Neural progenitor cell (in vitro differentiated cells): ENCODE results near the gene HAAO. TPM values are rescaled to one million over a fixed set of nuclear protein-coding genes. Genes with fewer than 3 reads are reported as not detected.

Experiments used
- DNase-seq: peaks from one replicate; pipeline ENCODE4 v3.0.0-alpha.2; 2016; ENCODE audit warnings: low spot score
- H2AFZ ChIP-seq: fragments of 200-600 bp; sonication (generic); replicated peaks from 2 replicates; pipeline ENCODE4 v1.6.1; 2016; ENCODE audit warnings: antibody characterized with exemption
- H3F3A ChIP-seq: fragments of 200-600 bp; sonication (generic); 2 replicates; pipeline ENCODE4 v1.6.1; 2016; ENCODE audit warnings: antibody characterized with exemption, low read depth
- H3K27ac ChIP-seq: fragments of 200-600 bp; sonication (generic); 2 replicates; pipeline ENCODE4 v1.5.1; 2016; ENCODE audit warnings: mild to moderate bottlenecking
- H3K27me3 ChIP-seq: fragments of 200-600 bp; sonication (generic); 2 replicates; pipeline ENCODE4 v1.6.1; 2016; ENCODE audit warnings: mild to moderate bottlenecking, moderate library complexity
- H3K36me3 ChIP-seq: fragments of 200-600 bp; sonication (generic); 2 replicates; pipeline ENCODE4 v1.5.1; 2016
- H3K4me1 ChIP-seq: fragments of 200-600 bp; sonication (generic); 2 replicates; pipeline ENCODE4 v1.6.1; 2016; ENCODE audit warnings: mixed run types
- H3K4me2 ChIP-seq: fragments of 200-600 bp; sonication (generic); 2 replicates; pipeline ENCODE4 v1.6.1; 2016
- H3K4me3 ChIP-seq: fragments of 200-600 bp; sonication (generic); 2 replicates; pipeline ENCODE4 v1.5.1; 2016
- H3K79me2 ChIP-seq: fragments of 200-600 bp; sonication (generic); 2 replicates; pipeline ENCODE4 v1.6.1; 2016; ENCODE audit warnings: low read depth
- H3K9ac ChIP-seq: fragments of 200-600 bp; sonication (generic); 2 replicates; pipeline ENCODE4 v1.6.1; 2016
- H3K9me3 ChIP-seq: fragments of 200-600 bp; sonication (generic); 2 replicates; pipeline ENCODE4 v1.5.1; 2016; ENCODE audit warnings: low read depth
- H4K20me1 ChIP-seq: fragments of 200-600 bp; sonication (generic); 2 replicates; pipeline ENCODE4 v1.6.1; 2016; ENCODE audit warnings: low read depth
- H3K27ac Mint-ChIP-seq: 3 replicates; pipeline ENCODE4 v1.8.0; 2021; ENCODE audit warnings: mixed read lengths
- H3K27me3 Mint-ChIP-seq: 2 replicates; pipeline ENCODE4 v1.8.0; 2022; ENCODE audit warnings: low read depth, mild to moderate bottlenecking, inconsistent platforms, moderate library complexity, mixed read lengths; ENCODE audit not compliant: insufficient read depth
- H3K36me3 Mint-ChIP-seq: 3 replicates; pipeline ENCODE4 v1.8.0; 2021; ENCODE audit warnings: mixed read lengths
- H3K4me1 Mint-ChIP-seq: 3 replicates; pipeline ENCODE4 v1.8.0; 2021; ENCODE audit warnings: mixed read lengths
- H3K4me3 Mint-ChIP-seq: 3 replicates; pipeline ENCODE4 v1.8.0; 2021; ENCODE audit warnings: mild to moderate bottlenecking, moderate library complexity, mixed read lengths
- H3K9me3 Mint-ChIP-seq: 3 replicates; pipeline ENCODE4 v1.8.0; 2020; ENCODE audit warnings: mixed read lengths
- EZH2 ChIP-seq: fragments of 200-600 bp; sonication (generic); IDR thresholded peaks from 2 replicates; pipeline ENCODE4 v1.6.1; 2017; ENCODE audit warnings: antibody characterized with exemption, mild to moderate bottlenecking, moderate library complexity
- EZH2phosphoT487 ChIP-seq: fragments of 200-600 bp; sonication (generic); IDR thresholded peaks from 2 replicates; pipeline ENCODE4 v1.6.1; 2017; ENCODE audit warnings: antibody characterized with exemption
- total RNA-seq: library from RNA; depleted of rRNA; stranded (reverse); fragments of >200 nt; gene quantifications from 2 replicates; pipeline ENCODE4 v1.2.3, GENCODE V29; 2015; ENCODE audit warnings: low replicate concordance
- TF ChIP-seq, protein P1 (sequence below): fragments of 200-600 bp; sonication (generic); IDR thresholded peaks from 2 replicates; pipeline ENCODE4 v1.5.1; 2017; ENCODE audit warnings: antibody characterized with exemption, mild to moderate bottlenecking

The HAAO gene
- total RNA-seq, 1 donor from 2014 or later, result 0.77 TPM

DNA sequence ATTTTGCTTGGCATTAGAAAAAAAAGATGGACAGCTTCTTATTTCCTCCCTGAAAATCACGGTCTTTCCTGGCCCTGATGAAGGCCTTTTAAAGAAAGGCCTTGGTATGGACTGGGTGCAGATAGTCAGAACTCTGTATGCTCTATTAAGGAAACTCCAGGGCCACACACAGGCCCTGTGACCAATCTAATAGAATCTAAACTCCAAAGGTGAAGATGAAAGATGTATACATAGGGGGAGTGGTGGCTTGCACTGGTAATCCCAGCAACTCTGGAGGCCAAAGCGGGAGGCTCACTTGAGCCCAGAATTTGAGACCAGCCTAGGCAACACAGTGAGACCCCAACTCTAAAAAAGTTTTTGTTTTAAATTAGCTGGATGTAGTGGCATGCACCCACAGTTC is 65.7 kb downstream of the HAAO start:
- no peak overlapping the region for H3K4me3 Mint-ChIP-seq
- Histone ChIP-seq H3K4me3 (no peak overlapping the region), H3K9me3 (no peaks in the 10 kb centered on the region), H3K79me2 (no peaks in the 10 kb centered on the region), H3K36me3 (peaks cover 4% of the 10 kb centered on the region), H3K27me3 (no peaks in the 10 kb centered on the region), H4K20me1 (no peaks in the 10 kb centered on the region), H3K27ac (no peak overlapping the region), H3K9ac (no peak overlapping the region), H2AFZ (no peak overlapping the region), H3K4me2 (no peak overlapping the region), H3F3A (no peaks in the 10 kb centered on the region), H3K4me1 (peaks cover 10% of the 10 kb centered on the region)
- H3K9me3 Mint-ChIP-seq, result peaks cover 13% of the 10 kb centered on the region
- no peak for TF ChIP-seq EZH2phosphoT487
- TF ChIP-seq, protein P1, sequence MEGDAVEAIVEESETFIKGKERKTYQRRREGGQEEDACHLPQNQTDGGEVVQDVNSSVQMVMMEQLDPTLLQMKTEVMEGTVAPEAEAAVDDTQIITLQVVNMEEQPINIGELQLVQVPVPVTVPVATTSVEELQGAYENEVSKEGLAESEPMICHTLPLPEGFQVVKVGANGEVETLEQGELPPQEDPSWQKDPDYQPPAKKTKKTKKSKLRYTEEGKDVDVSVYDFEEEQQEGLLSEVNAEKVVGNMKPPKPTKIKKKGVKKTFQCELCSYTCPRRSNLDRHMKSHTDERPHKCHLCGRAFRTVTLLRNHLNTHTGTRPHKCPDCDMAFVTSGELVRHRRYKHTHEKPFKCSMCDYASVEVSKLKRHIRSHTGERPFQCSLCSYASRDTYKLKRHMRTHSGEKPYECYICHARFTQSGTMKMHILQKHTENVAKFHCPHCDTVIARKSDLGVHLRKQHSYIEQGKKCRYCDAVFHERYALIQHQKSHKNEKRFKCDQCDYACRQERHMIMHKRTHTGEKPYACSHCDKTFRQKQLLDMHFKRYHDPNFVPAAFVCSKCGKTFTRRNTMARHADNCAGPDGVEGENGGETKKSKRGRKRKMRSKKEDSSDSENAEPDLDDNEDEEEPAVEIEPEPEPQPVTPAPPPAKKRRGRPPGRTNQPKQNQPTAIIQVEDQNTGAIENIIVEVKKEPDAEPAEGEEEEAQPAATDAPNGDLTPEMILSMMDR, result no peak
- no peak for TF ChIP-seq EZH2
- H3K27me3 Mint-ChIP-seq, result no peaks in the 10 kb centered on the region
- peaks cover 23% of the 10 kb centered on the region for H3K36me3 Mint-ChIP-seq
- no peak overlapping the region for H3K27ac Mint-ChIP-seq
- H3K4me1 Mint-ChIP-seq, result peaks cover 11% of the 10 kb centered on the region
- no peak for DNase-seq

DNA sequence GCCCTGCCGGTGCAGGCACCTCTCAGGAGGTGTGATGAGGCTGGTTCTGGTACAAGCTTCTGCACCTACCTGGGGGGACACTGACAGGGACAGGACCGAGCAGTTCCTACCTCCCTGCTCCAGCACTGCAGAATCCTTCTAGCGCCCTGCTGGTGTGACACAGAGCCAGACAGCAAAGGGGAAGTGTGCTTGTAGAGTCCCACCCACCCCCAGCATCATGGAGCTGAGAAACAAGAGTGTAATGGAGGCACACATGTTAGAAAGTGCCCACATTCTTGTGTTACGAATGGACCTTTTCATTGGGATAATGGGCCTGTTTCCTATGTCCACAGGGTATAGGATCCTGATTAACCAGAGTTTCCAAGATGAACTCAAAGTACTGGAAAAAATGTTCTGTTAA is 66.7 kb downstream of the HAAO start:
- Mint-ChIP-seq H3K27ac (no peak overlapping the region), H3K4me3 (no peak overlapping the region), H3K36me3 (peaks cover 16% of the 10 kb centered on the region), H3K4me1 (peaks cover 11% of the 10 kb centered on the region), H3K27me3 (no peaks in the 10 kb centered on the region), H3K9me3 (peaks cover 13% of the 10 kb centered on the region)
- Histone ChIP-seq H3K36me3 (peaks cover 4% of the 10 kb centered on the region), H3F3A (no peaks in the 10 kb centered on the region), H3K4me1 (peaks cover 10% of the 10 kb centered on the region), H3K27me3 (no peaks in the 10 kb centered on the region), H2AFZ (no peak overlapping the region), H3K4me3 (no peak overlapping the region), H3K9ac (no peak overlapping the region), H3K27ac (no peak overlapping the region), H3K4me2 (no peak overlapping the region), H3K9me3 (no peaks in the 10 kb centered on the region), H3K79me2 (no peaks in the 10 kb centered on the region), H4K20me1 (no peaks in the 10 kb centered on the region)
- TF ChIP-seq EZH2 (no peak), EZH2phosphoT487 (no peak)
- TF ChIP-seq, protein P1, result no peak
- no peak for DNase-seq

DNA sequence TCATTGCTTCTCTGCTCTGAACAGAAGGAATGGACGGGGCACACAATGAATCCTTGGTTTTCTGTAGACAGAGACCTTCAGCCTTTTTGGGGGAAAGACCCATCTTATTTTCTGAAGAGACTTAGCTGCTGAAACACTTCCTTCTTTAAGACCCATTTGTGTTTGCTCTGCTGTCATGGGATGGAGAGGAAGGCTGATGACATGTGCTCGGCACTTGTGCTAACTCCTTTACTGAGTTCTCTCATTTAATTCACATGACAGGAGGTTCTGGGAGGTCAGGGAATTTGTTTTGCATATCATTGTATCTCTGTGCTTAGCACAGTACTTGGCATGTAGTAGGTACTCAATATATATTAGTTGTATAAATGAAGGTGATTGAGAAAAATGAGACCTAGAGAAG is 67.5 kb downstream of the HAAO start:
- Histone ChIP-seq H3K36me3 (no peaks in the 10 kb centered on the region), H3K79me2 (no peaks in the 10 kb centered on the region), H3K4me1 (peaks cover 10% of the 10 kb centered on the region), H3K9me3 (no peaks in the 10 kb centered on the region), H4K20me1 (no peaks in the 10 kb centered on the region), H2AFZ (no peak overlapping the region), H3K27me3 (no peaks in the 10 kb centered on the region), H3F3A (no peaks in the 10 kb centered on the region), H3K4me3 (no peak overlapping the region), H3K27ac (no peak overlapping the region), H3K9ac (no peak overlapping the region), H3K4me2 (no peak overlapping the region)
- Mint-ChIP-seq H3K27ac (no peak overlapping the region), H3K4me1 (peaks cover 11% of the 10 kb centered on the region), H3K27me3 (no peaks in the 10 kb centered on the region), H3K9me3 (peaks cover 10% of the 10 kb centered on the region), H3K4me3 (no peak overlapping the region), H3K36me3 (peaks cover 13% of the 10 kb centered on the region)
- TF ChIP-seq, protein P1, result no peak
- TF ChIP-seq EZH2, result no peak
- no peak for TF ChIP-seq EZH2phosphoT487
- no peak for DNase-seq
